ENCODE measurements around the gene TNS3. TPM values are rescaled to one million over a fixed set of nuclear protein-coding genes. Genes with fewer than 3 reads are reported as not detected.
"Not testable (repeated sequence)": the region's sequence is repeated elsewhere in the genome, so short reads cannot be mapped to it uniquely, and the experiment has no call there.

TNS3 gene
- total RNA-seq, 1 donor from 2014 or later, result 30.4 TPM

GRCh38 chr7:47542051-47542450, 39.9 kb downstream of the TNS3 start:
- DNase-seq (ENCODE audit: low read depth, low spot score), result no peak

GRCh38 chr7:47541485-47541884, 40.4 kb downstream of the TNS3 start:
- DNase-seq (ENCODE audit: low read depth, low spot score), result not testable (repeated sequence)

DNA sequence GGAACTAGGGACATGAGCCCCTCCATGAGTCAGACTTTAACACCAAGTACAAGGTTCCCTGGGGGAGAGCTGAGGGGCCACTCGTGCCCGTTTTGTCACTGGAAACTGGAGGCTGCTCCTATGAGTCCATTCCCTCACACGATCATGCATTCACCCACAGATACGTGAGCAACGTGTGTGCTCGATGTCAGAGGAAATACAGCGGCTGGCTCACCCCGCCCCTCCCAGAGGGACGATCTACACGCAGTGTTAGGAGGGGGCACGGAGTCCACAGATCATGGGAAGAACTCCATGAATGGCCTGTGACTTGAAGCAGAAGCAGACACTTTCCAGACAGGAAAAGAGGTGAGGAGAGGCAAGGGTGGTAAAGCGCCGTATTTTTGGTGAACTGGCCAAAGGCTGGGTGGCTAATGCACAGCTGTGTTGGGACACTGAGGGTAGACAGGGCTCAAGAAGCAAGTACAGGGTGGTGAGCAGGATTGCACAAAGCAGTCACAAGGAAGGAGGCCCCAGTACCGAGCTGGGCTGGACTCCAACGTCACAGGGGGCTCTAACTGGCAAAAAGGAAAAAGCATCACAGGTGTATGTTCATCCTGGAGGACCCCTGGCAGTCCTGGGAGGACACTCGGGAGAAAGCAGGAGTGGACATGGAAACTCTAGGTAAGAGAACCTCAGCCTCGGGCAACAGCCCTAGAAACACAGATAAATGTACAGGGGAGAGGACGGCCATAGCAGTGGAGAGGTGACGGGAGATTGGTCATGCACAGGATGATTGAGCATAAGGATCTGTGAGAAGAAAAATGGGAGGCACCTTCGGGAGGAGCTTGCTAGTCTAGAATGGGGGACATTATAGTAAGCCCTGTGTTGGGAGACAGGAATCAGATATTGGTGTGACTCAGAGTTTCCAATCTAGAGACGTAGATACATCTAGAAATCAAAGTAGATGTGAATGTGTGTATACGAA, 41.2 kb downstream of the TNS3 start:
- DNase-seq (ENCODE audit: low read depth, low spot score), result no peak

- no peak for DNase-seq (ENCODE audit: low read depth, low spot score)
Measured at GRCh38 chr7:47540053-47540386, 41.9 kb downstream of the TNS3 start.

DNA sequence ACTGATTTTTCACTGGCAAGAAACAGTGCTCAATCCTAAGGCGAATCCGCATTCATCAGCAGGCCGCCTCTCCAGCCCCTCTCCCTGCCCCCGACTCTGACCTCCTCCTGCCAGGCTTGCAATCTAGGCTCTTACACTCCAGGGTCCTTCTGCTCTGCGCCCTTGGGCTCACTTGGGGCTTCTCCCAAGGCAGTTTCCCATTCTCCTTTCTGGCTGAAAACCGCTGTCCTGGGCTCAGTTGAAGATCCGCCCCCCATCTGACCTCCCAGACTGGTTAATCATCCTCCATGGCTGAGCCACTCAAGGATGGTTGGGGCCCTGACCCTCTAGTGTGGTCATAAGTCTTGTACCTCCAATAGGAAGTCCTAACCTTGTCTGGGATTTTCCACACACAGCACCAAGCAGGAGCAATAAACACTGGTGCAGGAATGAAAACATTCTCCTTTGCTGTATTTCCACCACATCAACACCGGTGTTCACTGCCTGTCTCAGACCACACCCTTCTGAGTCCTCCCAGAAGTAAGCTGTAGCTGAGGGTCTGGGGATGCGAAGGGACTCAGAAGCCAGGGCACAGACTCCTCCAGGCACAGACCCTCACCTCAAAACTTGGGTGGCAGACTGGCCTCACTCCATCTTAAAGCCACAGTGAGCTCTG, 42.4 kb downstream of the TNS3 start:
- DNase-seq (ENCODE audit: low read depth, low spot score), result no peak

GRCh38 chr7:47538846-47539311, 43.0 kb downstream of the TNS3 start:
- DNase-seq (ENCODE audit: low read depth, low spot score), result no peak

- DNase-seq (ENCODE audit: low read depth, low spot score), result no peak
Measured at GRCh38 chr7:47537716-47538675, 43.9 kb downstream of the TNS3 start.

- DNase-seq (ENCODE audit: low read depth, low spot score), result no peak
Measured at GRCh38 chr7:47536661-47537611, 45.0 kb downstream of the TNS3 start.

- DNase-seq (ENCODE audit: low read depth, low spot score), result no peak
Measured at GRCh38 chr7:47535704-47536628, 45.9 kb downstream of the TNS3 start.

DNA sequence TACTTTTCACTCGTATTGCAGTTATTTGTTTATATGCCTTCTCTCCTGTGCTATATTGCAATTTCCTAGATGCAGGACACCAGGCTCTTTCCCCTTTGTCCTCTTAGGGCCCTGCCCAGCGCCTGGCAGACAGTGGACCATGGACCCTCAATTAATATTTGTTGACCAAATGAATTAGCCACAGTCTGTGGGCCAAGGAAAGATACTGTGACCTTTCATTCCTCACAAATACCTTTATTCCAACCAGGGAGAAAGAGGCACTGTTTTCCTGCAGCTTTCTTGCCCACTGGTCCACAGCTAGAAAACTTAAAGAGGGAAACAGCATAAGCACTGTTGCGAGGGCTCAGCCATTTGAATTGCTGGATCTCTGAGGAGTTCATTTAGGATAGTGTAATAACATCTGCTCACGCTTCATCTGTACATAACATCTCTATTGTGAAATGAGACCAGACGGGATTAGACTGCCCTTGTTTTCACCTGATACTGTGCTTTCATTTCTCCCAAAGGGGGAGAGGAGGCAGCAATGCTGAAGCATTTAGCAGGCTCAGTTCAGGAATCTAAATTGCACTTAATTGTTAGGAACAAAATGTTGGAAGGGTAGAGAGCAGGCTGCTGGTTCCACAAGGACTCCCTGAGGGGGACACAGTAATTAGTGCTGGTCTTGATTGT, 46.7 kb downstream of the TNS3 start:
- no peak for DNase-seq (ENCODE audit: low read depth, low spot score)

DNA sequence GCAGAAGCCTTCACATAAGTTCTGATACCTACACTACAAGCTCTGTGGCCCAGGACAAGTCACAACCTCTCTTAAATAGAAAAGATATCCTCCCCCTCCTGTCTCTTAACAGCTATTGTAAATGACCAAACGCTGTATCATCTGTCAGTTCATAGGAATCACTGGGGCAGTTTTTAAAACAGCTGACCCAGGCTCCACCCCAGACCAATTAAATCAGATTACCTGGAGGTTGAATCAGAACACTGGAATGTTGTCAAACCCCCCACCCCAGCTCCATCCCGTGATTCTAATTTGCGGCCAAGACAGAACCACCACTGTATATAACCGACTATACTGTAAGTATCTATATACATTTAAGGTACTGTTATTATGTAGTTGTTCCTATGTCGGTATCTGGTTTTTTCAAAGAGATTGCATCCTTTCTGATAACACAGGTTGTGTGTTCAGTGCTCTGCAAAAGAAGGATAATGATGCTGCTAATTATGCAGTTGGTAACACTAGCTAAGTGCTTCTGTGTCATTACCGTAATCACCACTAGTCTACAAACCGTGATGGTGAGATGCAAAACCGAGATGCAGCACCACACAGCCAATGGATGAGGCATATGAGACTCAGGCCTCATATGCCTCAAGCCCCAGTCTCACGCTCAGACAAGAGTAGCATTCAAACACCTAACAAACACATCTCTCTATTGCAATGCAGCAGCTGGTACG, 47.4 kb downstream of the TNS3 start:
- DNase-seq (ENCODE audit: low read depth, low spot score), result no peak

- DNase-seq (ENCODE audit: low read depth, low spot score), result no peak
Measured at GRCh38 chr7:47531584-47532492, 50.1 kb downstream of the TNS3 start.

- DNase-seq (ENCODE audit: low read depth, low spot score), result no peak
Measured at GRCh38 chr7:47529826-47530555, 51.9 kb downstream of the TNS3 start.

- DNase-seq (ENCODE audit: low read depth, low spot score), result no peak
Measured at GRCh38 chr7:47529405-47529804, 52.5 kb downstream of the TNS3 start.

DNA sequence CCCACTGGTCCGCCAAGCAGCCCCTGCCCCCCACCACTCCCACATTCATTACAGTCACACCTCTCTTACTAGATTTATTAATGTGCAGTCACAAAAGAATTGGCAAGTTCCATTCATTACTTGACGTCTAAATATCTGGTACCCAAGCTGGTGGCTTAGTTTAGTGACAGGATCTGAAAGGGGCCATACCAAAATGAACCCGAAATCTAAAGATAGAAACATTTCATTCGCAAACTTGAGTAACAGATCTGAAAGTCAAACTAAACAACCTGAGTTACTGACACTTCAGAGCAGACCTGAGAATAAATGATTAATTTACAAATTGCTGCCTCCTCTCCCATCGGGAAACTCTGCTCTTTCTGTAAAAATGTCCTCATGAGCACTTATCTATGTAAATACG, 53.4 kb downstream of the TNS3 start:
- no peak for DNase-seq (ENCODE audit: low read depth, low spot score)

DNA sequence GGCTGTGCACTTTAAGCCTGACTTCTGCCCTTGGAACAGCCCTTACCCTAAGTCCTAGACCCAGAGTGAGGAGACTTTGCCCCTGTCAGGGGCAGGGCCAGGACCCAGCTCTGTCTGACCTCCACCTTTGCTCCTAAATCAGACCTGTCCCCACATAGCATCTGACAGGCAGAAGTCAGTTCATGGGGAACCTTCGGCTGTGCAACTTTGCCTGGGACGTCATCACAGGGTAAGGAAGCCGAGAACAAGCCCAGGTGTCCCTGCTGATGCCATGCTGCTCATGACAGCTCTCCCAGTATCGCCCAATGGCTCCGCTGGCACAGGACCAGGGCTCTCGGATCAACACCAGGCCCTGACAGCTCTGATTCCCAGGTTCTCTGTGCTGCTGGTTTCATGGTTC, 55.4 kb downstream of the TNS3 start:
- no peak for DNase-seq (ENCODE audit: low read depth, low spot score)

All from pulmonary artery endothelial cell (primary cell).